ENCODE data around the gene PIEZO2. TPM values are rescaled to one million over a fixed set of nuclear protein-coding genes. Genes with fewer than 3 reads are reported as not detected.

Gene PIEZO2
- total and polyA plus RNA-seq, 2 of the 8 experiments (the other 6 are each of a cell fraction or from before 2014, with no cell fraction given): 4.7 to 16.5 TPM

GRCh38 chr18:10856132-10856531, 293.2 kb downstream of the PIEZO2 start:
- no peak overlapping the region for H4K8ac ChIP-seq (ENCODE audit: extremely low read depth, insufficient read depth, low read length)
- H3K27me3 ChIP-seq (replicated peaks in 1 of 4; ENCODE audit: control insufficient read depth in 3 of 4, extremely low read depth in 1 of 4, insufficient read depth in 3 of 4, low read length in 3 of 4): no peaks in the 10 kb centered on the region
- no peaks in the 10 kb centered on the region for H3K9me3 ChIP-seq (ENCODE audit: insufficient read depth in 2 of 2, low read depth in 1 of 2, low read length in 1 of 2)
- TF ChIP-seq POU5F1 (IDR thresholded peaks at IDR 0.05; ENCODE audit: low read depth, low read length): no peak
- H4K5ac ChIP-seq (ENCODE audit: insufficient read length, low read depth, low read length): no peak overlapping the region
- no peak overlapping the region for H3K56ac ChIP-seq (replicated peaks; ENCODE audit: insufficient read length, low read depth, low read length)
- H3K23ac ChIP-seq (ENCODE audit: insufficient read length): no peak overlapping the region
- no peak overlapping the region for H2BK5ac ChIP-seq (ENCODE audit: low read depth, low read length)
- no peak overlapping the region for H3K4me3 ChIP-seq (ENCODE audit: extremely low read depth in 1 of 4, insufficient read depth in 2 of 4, low read depth in 3 of 4, low read length in 4 of 4)
- no peak overlapping the region for H3K14ac ChIP-seq (ENCODE audit: insufficient read length)
- FAIRE-seq (no peak), DNase-seq (ENCODE audit: low read depth in 1 of 2, low spot score in 2 of 2) (no peak)
- H4K91ac ChIP-seq (replicated peaks; ENCODE audit: insufficient read length, low read length): no peak overlapping the region
- H3K79me1 ChIP-seq (ENCODE audit: low read depth, low read length): no peaks in the 10 kb centered on the region
- H2BK120ac ChIP-seq (replicated peaks; ENCODE audit: low read depth, low read length): no peak overlapping the region
- no peak overlapping the region for H3K4ac ChIP-seq (replicated peaks; ENCODE audit: insufficient read length, low read depth, low read length)
- ChIA-PET CTCF (ENCODE audit: partially characterized antibody) (interaction anchor here (1.1 to 10.2 kb wide), 4 partner anchors 69 to 298 kb away, joined by 3 to 96 read pairs (median 6); partner anchors contain the start of gene PIEZO2), POLR2A (ENCODE audit: partially characterized antibody) (interaction anchor here (1.3 kb wide), 1 partner anchor 288 kb away, joined by 3 read pairs; no protein-coding TSS in a partner anchor)
- H3K23me2 ChIP-seq (ENCODE audit: low read depth, low read length): no peaks in the 10 kb centered on the region; the same call in 1 of the 2 replicates
- no peak overlapping the region for H2AFZ ChIP-seq (ENCODE audit: low read length)
- no peak overlapping the region for H3K18ac ChIP-seq (ENCODE audit: extremely low read depth, low read length)
- no peak overlapping the region for H2AK5ac ChIP-seq (ENCODE audit: low read depth, low read length)
- H3K4me2 ChIP-seq (ENCODE audit: insufficient read depth in 1 of 2, low read depth in 2 of 2, low read length in 2 of 2): no peak overlapping the region
- H2BK20ac ChIP-seq (ENCODE audit: low read length): no peak overlapping the region
- H3K79me2 ChIP-seq (ENCODE audit: control insufficient read depth in 1 of 2, insufficient read depth in 2 of 2, low read length in 2 of 2): no peaks in the 10 kb centered on the region
- no peak overlapping the region for H2BK12ac ChIP-seq (ENCODE audit: low read depth, low read length)
- WGBS, 2 experiments (ENCODE audit: extremely low coverage in 1 of 2, insufficient coverage in 1 of 2, insufficient read length in 1 of 2, insufficient replicate concordance in 2 of 2, low coverage in 1 of 2, low lambda C conversion rate in 2 of 2, missing lambda C conversion rate in 1 of 2): 86% methylated on average over 5 of the region's 5 CpGs; no CpG with 5 or more reads in 1 of the 2 experiments
- no peak overlapping the region for H3K27ac ChIP-seq (ENCODE audit: low read depth, low read length)
- H3K4me1 ChIP-seq (replicated peaks in 1 of 4; ENCODE audit: control insufficient read depth in 3 of 4, insufficient read depth in 4 of 4, low read length in 3 of 4): no peaks in the 10 kb centered on the region; a peak in 1 of 7 replicates
- no peak overlapping the region for H3K9ac ChIP-seq (replicated peaks in 1 of 4; ENCODE audit: extremely low read depth in 1 of 4, low read depth in 3 of 4, low read length in 3 of 4)
- H4K20me1 ChIP-seq (replicated peaks in 1 of 2; ENCODE audit: control insufficient read depth in 1 of 2, insufficient read depth in 2 of 2, low read length in 2 of 2): no peaks in the 10 kb centered on the region
- H3K36me3 ChIP-seq (ENCODE audit: control insufficient read depth in 2 of 4, insufficient read depth in 4 of 4, low read length in 3 of 4): no peaks in the 10 kb centered on the region
- no peak overlapping the region for H2BK15ac ChIP-seq (ENCODE audit: low read length)
